ENCODE measurements around the gene KDM4F.
A peak's percentile ranks its signal among the peaks of the same experiment; 100 is the strongest.

Gene KDM4F

GRCh38 chr11:95042239-95042638, 7.0 kb upstream of the KDM4F start:
- FAIRE-seq, result no peak
- TF ChIP-seq TAF1 (IDR thresholded peaks at IDR 0.05; ENCODE audit: borderline replicate concordance, low read depth, low read length) (no peak), POLR2AphosphoS5 (IDR thresholded peaks at IDR 0.05; ENCODE audit: low read depth, low read length) (no peak), POLR2A (IDR thresholded peaks at IDR 0.05; ENCODE audit: low read depth, low read length) (no peak)
- no peak for DNase-seq (ENCODE audit: insufficient read length)

GRCh38 chr11:95042906-95043305, 6.3 kb upstream of the KDM4F start:
- DNase-seq (ENCODE audit: insufficient read length) (no peak), FAIRE-seq (no peak)
- TF ChIP-seq POLR2AphosphoS5 (IDR thresholded peaks at IDR 0.05; ENCODE audit: low read depth, low read length), result no peak
- TF ChIP-seq POLR2A (IDR thresholded peaks at IDR 0.05; ENCODE audit: low read depth, low read length), result no peak
- TF ChIP-seq TAF1 (IDR thresholded peaks at IDR 0.05; ENCODE audit: borderline replicate concordance, low read depth, low read length), result no peak

GRCh38 chr11:95044010-95044409, 5.2 kb upstream of the KDM4F start:
- no peak for TF ChIP-seq POLR2A (IDR thresholded peaks at IDR 0.05; ENCODE audit: low read depth, low read length)
- no peak for TF ChIP-seq TAF1 (IDR thresholded peaks at IDR 0.05; ENCODE audit: borderline replicate concordance, low read depth, low read length)
- no peak for TF ChIP-seq POLR2AphosphoS5 (IDR thresholded peaks at IDR 0.05; ENCODE audit: low read depth, low read length)
- no peak for DNase-seq (ENCODE audit: insufficient read length)
- FAIRE-seq, result no peak

- DNase-seq (ENCODE audit: insufficient read length) (no peak), FAIRE-seq (no peak)
- TF ChIP-seq TAF1 (IDR thresholded peaks at IDR 0.05; ENCODE audit: borderline replicate concordance, low read depth, low read length) (no peak), POLR2AphosphoS5 (IDR thresholded peaks at IDR 0.05; ENCODE audit: low read depth, low read length) (no peak), POLR2A (IDR thresholded peaks at IDR 0.05; ENCODE audit: low read depth, low read length) (no peak)
Measured at GRCh38 chr11:95045812-95046211, 3.4 kb upstream of the KDM4F start.

- no peak for TF ChIP-seq TAF1 (IDR thresholded peaks at IDR 0.05; ENCODE audit: borderline replicate concordance, low read depth, low read length)
- no peak for TF ChIP-seq POLR2AphosphoS5 (IDR thresholded peaks at IDR 0.05; ENCODE audit: low read depth, low read length)
- TF ChIP-seq POLR2A (IDR thresholded peaks at IDR 0.05; ENCODE audit: low read depth, low read length), result no peak
- FAIRE-seq, result no peak
- DNase-seq (ENCODE audit: insufficient read length), result no peak
Measured at GRCh38 chr11:95050595-95051202, 1.5 kb downstream of the KDM4F start.

GRCh38 chr11:95054356-95054755, 5.1 kb downstream of the KDM4F start:
- FAIRE-seq (no peak), DNase-seq (ENCODE audit: insufficient read length) (no peak)
- TF ChIP-seq POLR2A (IDR thresholded peaks at IDR 0.05; ENCODE audit: low read depth, low read length) (no peak), POLR2AphosphoS5 (IDR thresholded peaks at IDR 0.05; ENCODE audit: low read depth, low read length) (no peak), TAF1 (IDR thresholded peaks at IDR 0.05; ENCODE audit: borderline replicate concordance, low read depth, low read length) (no peak)

DNA sequence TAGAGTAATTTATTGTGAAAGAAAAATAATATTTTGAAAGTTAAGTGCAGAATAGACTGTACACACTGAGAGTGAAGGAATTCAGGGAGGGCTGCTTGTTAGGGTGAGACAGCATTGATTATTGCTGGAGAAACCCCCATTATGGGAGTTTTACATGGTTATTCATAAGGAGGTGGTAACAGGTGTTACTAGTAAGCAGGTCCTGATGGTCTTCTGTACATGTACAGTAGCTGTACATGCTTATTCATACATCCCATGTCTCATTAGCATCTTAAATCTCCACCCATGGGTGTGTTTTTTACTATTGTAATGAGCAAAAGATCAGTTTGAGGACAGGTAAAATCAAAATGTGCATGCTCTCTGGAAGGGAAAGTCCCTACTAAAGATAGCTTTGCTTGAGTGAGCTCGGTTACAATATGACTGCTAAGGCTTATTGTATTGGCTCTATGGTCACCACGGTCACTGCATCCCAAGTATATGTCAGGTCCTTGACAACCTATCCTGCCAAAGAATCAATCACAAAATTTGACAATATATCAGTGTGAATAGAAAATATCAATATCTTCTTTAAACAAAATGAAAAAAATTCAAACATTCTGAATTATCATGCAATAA, 6.2 kb downstream of the KDM4F start:
- no peak for TF ChIP-seq POLR2AphosphoS5 (IDR thresholded peaks at IDR 0.05; ENCODE audit: low read depth, low read length)
- TF ChIP-seq POLR2A (IDR thresholded peaks at IDR 0.05; ENCODE audit: low read depth, low read length), result no peak
- TF ChIP-seq TAF1 (IDR thresholded peaks at IDR 0.05; ENCODE audit: borderline replicate concordance, low read depth, low read length), result no peak
- peak; percentile 96 for FAIRE-seq
- no peak for DNase-seq (ENCODE audit: insufficient read length)

DNA sequence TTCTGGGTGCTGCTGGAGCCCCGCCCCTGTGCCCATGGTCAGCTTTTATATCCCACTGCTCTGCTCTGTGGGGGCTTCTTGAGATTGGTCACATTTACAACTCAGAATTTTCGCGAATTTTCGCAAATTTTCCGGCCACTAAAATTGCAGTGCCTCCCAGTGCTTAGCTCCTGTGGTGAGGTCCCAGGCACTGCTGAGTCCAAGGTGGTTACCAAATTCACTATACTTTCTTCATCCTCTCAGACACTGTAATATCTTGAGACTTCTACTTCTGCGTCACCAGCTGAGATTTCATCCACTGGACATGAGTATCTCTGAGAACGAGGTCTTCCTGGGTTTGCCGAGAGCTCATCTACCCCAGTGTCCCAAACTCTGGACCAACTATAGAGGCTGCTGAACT, 8.7 kb downstream of the KDM4F start:
- no peak for FAIRE-seq
- TF ChIP-seq TAF1 (IDR thresholded peaks at IDR 0.05; ENCODE audit: borderline replicate concordance, low read depth, low read length) (no peak), POLR2A (IDR thresholded peaks at IDR 0.05; ENCODE audit: low read depth, low read length) (no peak), POLR2AphosphoS5 (IDR thresholded peaks at IDR 0.05; ENCODE audit: low read depth, low read length) (no peak)

DNA sequence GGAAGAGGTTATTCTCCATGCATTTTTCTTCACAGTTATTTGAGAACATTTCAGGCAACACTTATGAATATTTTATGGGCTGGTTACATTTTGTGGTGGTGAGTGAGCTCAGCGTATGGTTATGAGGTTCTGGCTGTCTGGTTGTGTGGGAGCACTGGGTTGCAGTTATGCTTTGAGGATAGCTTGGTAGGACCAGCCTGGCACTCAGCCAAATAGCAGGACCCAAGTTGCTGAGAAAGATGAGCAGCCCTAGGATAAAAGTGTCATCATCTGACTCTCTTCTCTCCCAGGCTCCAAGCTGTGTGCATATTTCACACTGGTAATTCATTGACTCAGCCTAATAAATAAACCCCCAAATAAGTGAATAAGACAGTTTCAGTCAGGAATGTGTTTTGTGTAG, 9.4 kb downstream of the KDM4F start:
- FAIRE-seq (no peak), DNase-seq (ENCODE audit: insufficient read length) (no peak)
- TF ChIP-seq TAF1 (IDR thresholded peaks at IDR 0.05; ENCODE audit: borderline replicate concordance, low read depth, low read length) (no peak), POLR2AphosphoS5 (IDR thresholded peaks at IDR 0.05; ENCODE audit: low read depth, low read length) (no peak), POLR2A (IDR thresholded peaks at IDR 0.05; ENCODE audit: low read depth, low read length) (no peak)

More for the DNA sequence above, 8.7 kb downstream of the KDM4F start:
- DNase-seq (ENCODE audit: insufficient read length), result no peak

- DNase-seq (ENCODE audit: insufficient read length) (no peak), FAIRE-seq (no peak)
- no peak for TF ChIP-seq TAF1 (IDR thresholded peaks at IDR 0.05; ENCODE audit: borderline replicate concordance, low read depth, low read length)
- TF ChIP-seq POLR2AphosphoS5 (IDR thresholded peaks at IDR 0.05; ENCODE audit: low read depth, low read length), result no peak
Measured at GRCh38 chr11:95059046-95059445, 9.8 kb downstream of the KDM4F start.

- TF ChIP-seq POLR2AphosphoS5 (IDR thresholded peaks at IDR 0.05; ENCODE audit: low read depth, low read length), result no peak
- TF ChIP-seq POLR2A (IDR thresholded peaks at IDR 0.05; ENCODE audit: low read depth, low read length), result no peak
- TF ChIP-seq TAF1 (IDR thresholded peaks at IDR 0.05; ENCODE audit: borderline replicate concordance, low read depth, low read length), result no peak
- FAIRE-seq, result no peak
- no peak for DNase-seq (ENCODE audit: insufficient read length)
Measured at GRCh38 chr11:95065336-95065735, 16.1 kb downstream of the KDM4F start.

DNA sequence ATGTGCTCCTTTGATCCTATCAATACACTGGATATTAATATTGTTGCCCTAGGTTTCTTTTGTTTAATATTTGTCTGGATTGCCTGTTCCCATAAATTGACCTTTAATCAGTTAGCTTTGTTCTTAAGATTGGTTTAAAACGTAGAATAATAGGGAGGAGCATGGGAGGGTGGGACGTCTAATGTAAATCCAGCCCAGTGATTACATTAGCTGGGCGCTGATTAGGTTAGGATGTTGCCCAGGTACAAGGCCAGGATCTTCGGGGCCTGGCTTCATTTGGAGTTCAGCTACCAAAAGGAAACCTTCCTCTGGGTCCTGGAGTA, 17.5 kb downstream of the KDM4F start, which contains the start of gene SRSF8:
SRSF8 (plus strand) TSS at position 204 of the 323 bp plus-strand sequence. CDS start 308 bp downstream, outside the sequence.
- FAIRE-seq, result no peak
- no peak for DNase-seq (ENCODE audit: insufficient read length)
- TF ChIP-seq POLR2A (IDR thresholded peaks at IDR 0.05; ENCODE audit: low read depth, low read length) (no peak), POLR2AphosphoS5 (IDR thresholded peaks at IDR 0.05; ENCODE audit: low read depth, low read length) (no peak), TAF1 (IDR thresholded peaks at IDR 0.05; ENCODE audit: borderline replicate concordance, low read depth, low read length) (no peak)
